ENCODE results near the gene BBOX1.
"Not testable (repeated sequence)": the region's sequence is repeated elsewhere in the genome, so short reads cannot be mapped to it uniquely, and the experiment has no call there.

- TF ChIP-seq EZH2phosphoT487, EZH2 (IDR thresholded peaks at IDR 0.05): not testable (repeated sequence)
- TF ChIP-seq, protein P1, sequence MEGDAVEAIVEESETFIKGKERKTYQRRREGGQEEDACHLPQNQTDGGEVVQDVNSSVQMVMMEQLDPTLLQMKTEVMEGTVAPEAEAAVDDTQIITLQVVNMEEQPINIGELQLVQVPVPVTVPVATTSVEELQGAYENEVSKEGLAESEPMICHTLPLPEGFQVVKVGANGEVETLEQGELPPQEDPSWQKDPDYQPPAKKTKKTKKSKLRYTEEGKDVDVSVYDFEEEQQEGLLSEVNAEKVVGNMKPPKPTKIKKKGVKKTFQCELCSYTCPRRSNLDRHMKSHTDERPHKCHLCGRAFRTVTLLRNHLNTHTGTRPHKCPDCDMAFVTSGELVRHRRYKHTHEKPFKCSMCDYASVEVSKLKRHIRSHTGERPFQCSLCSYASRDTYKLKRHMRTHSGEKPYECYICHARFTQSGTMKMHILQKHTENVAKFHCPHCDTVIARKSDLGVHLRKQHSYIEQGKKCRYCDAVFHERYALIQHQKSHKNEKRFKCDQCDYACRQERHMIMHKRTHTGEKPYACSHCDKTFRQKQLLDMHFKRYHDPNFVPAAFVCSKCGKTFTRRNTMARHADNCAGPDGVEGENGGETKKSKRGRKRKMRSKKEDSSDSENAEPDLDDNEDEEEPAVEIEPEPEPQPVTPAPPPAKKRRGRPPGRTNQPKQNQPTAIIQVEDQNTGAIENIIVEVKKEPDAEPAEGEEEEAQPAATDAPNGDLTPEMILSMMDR (IDR thresholded peaks at IDR 0.05), result not testable (repeated sequence)
Observed at GRCh38 chr11:27135924-27136329, 95.3 kb downstream of the BBOX1 start.

Data from neural progenitor cell (in vitro differentiated cells).